Skeletal muscle tissue (tissue), 4 donors: Measurements from ENCODE around the gene MCAT. TPM values are rescaled to one million over a fixed set of nuclear protein-coding genes. Genes with fewer than 3 reads are reported as not detected.

ENCODE experiments used
- H3K27ac ChIP-seq: one replicate; pipeline ENCODE4 v1.7.0; 2013; ENCODE audit warnings: mild to moderate bottlenecking, low read depth, low read length, inconsistent platforms
- H3K27me3 ChIP-seq, 3 donors: one replicate each; pipeline ENCODE4 v1.7.0; 2013; ENCODE audit warnings: low read length in 3 of 3; ENCODE audit not compliant: control insufficient read depth in 3 of 3, insufficient read depth in 3 of 3
- H3K36me3 ChIP-seq, 3 donors: one replicate each; pipeline ENCODE4 v1.7.0; 2013; ENCODE audit warnings: low read length in 3 of 3; ENCODE audit not compliant: control insufficient read depth in 3 of 3, insufficient read depth in 3 of 3
- H3K4me1 ChIP-seq, 3 donors: one replicate each; pipeline ENCODE4 v1.7.0; 2013; ENCODE audit warnings: low read length in 3 of 3, mild to moderate bottlenecking in 3 of 3; ENCODE audit not compliant: control insufficient read depth in 3 of 3, insufficient read depth in 3 of 3
- H3K4me3 ChIP-seq, 3 donors: one replicate each; pipeline ENCODE4 v1.7.0; 2013; ENCODE audit warnings: low read length in 3 of 3
- H3K9ac ChIP-seq, 3 donors: one replicate each; pipeline ENCODE4 v1.7.0; 2013; ENCODE audit warnings: low read length in 3 of 3, mild to moderate bottlenecking in 3 of 3, moderate library complexity in 2 of 3, low read depth in 1 of 3
- H3K9me3 ChIP-seq, 3 donors: one replicate each; pipeline ENCODE4 v1.7.0; 2013; ENCODE audit warnings: low read length in 3 of 3; ENCODE audit not compliant: control insufficient read depth in 3 of 3
- total RNA-seq: library from RNA; depleted of rRNA; stranded (reverse); fragments of >200 nt; gene quantifications from one replicate; pipeline ENCODE4 v1.2.3, GENCODE V29; 2014
- donor health status: Osteomylitis.

MCAT gene
- total RNA-seq, 1 donor from 2014 or later, result 8.4 TPM

DNA sequence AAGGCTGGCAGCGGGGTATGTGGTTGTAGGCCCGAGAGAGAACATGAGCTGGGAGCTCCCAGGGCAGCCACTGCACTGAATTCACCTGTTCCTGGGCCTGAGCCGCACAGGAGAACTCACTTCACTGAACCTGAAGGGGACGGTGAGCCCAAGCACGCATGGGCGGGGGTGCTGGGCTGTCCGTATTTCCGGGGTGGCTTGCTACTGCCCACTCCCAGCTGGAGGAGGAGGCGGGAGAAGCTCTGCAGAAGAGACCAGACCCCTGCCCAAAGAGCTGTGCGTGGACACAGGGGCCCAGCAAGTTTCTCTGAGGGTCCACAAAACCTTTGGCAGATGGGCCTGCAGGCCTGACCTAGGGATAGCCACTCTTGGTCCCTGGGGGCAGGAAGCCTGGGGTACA is 38.9 kb upstream of the MCAT start:
- Histone ChIP-seq H3K4me1 (peaks cover 12 to 14% (median 12%) of the 10 kb centered on the region in 3 donors), H3K27ac (no peak overlapping the region), H3K9me3 (no peaks in the 10 kb centered on the region), H3K9ac (no peak overlapping the region), H3K4me3 (no peak overlapping the region), H3K27me3 (no peaks in the 10 kb centered on the region), H3K36me3 (peaks cover 15 to 27% (median 27%) of the 10 kb centered on the region in 3 donors)

DNA sequence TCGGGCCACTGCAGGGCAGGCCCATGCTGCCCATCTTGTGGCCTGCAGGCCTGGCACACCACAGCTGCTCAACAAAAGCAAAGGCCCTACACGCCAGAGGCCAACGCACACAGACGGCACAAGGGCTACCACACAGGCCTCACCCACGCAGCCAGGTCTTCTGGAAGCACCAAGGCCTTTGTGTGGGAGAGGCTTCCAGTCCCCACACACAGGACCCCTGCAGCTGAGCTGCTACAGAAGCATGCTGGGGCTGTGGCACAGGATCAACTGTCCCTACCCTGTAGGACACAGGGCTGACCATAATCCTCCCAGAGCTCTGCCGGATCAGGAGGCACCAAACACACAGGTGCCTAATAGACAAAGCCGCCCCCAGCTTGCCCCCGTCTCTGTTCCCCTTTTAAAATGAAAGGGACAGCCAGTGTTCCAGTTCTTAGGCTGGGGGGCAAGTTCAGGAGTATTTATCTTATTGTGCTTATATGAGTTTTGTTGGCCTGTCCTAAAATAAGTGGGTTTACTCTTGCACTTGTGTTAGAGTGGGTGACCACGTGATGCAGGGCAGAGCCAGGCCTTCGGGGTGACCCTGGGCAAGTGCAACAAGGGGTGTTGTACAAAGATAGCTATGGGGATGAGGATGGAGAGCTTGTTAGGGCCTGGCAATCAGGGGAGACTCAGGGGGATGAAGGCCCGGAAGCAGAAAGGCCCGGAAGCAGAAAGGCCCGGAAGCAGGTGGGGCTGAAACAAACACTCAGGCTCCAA is 38.3 kb upstream of the MCAT start:
- Histone ChIP-seq H3K4me1 (peaks cover 11 to 14% (median 12%) of the 10 kb centered on the region in 3 donors), H3K9me3 (no peaks in the 10 kb centered on the region), H3K9ac (no peak overlapping the region), H3K27ac (no peak overlapping the region), H3K36me3 (peaks cover 15 to 27% (median 27%) of the 10 kb centered on the region in 3 donors), H3K27me3 (no peaks in the 10 kb centered on the region), H3K4me3 (no peak overlapping the region)

DNA sequence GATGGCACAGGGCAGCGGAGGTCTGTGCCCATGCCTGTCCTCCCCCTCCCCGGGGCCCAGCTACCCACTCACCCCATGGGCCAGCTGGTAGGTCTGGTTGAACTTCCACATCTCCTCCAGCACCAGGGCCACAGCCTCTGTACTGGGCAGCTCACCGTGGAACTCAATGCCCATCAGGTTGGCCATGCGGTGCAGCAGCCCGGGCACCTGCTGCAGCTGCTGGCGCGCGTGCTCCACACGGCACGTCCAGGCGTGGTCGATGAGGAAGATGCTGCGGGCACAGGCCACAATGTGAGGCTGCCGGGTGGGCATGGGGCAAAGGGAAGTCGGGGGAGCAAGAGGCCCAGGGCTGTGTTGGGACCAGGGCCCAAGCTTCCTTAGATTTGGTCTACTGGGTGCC is 37.5 kb upstream of the MCAT start:
- Histone ChIP-seq H3K27ac (no peak overlapping the region), H3K27me3 (no peaks in the 10 kb centered on the region), H3K9ac (no peak overlapping the region), H3K4me3 (no peak overlapping the region), H3K36me3 (peaks cover 15 to 31% (median 29%) of the 10 kb centered on the region in 3 donors), H3K9me3 (no peaks in the 10 kb centered on the region), H3K4me1 (peaks cover 3 to 5% (median 4%) of the 10 kb centered on the region in 3 donors)

DNA sequence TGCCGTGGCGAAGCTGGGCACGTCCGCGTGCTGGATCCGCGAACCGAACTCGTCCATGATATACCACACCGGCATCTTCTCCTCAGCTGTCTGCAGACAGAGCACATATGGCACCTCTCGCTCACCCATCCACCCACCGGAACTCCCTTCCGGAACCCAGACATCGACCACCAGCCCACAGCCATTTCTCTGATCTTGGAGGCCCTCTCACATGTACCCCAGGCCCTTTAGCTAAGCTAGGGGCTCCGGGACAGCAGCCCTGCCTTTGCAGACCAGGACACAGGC is 36.7 kb upstream of the MCAT start:
- Histone ChIP-seq H3K9ac (no peak overlapping the region), H3K9me3 (no peaks in the 10 kb centered on the region), H3K36me3 (peaks cover 20 to 35% (median 35%) of the 10 kb centered on the region in 3 donors), H3K4me3 (no peak overlapping the region), H3K27me3 (no peaks in the 10 kb centered on the region), H3K27ac (no peak overlapping the region), H3K4me1 (no peaks in the 10 kb centered on the region)

DNA sequence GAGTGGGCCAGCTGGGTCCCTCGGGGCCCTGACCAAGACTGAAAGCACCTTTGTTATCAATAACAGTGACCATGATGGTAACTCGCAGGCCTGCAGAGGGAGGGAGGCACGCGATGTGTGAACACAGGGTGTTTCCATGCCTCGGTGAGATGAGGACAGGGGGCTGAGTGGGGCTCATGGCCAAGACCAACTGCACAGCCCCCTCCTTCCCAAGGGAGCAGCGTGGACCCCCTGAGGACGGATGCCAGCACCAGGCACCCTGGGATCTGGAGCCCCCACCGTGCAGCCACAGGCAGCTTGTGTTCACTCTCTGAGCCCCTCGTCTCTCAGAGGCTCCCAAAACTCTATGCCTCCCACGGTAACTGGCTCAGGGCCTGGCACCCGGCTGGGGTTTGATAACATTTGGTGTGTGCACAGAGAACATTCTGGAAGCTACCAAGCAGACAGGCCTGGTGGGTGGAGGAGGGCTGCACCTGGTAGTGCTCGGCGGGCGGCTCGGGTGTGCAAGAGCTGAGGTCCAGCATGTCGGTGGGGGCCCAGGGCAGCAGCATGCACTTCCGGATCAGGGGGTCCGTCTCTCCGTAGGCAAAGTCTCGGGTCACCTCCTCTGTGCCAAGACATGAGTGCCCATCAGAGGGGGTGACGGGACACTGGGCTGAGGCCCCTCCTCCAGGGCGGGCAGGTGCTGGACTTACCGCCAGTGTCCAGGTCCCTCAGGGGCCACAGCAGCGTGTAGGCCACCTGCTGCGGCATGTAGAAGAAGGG is 36.1 kb upstream of the MCAT start:
- no peaks in the 10 kb centered on the region for H3K9me3 ChIP-seq
- H3K36me3 ChIP-seq, result peaks cover 22 to 41% (median 35%) of the 10 kb centered on the region in 3 donors
- H3K27me3 ChIP-seq, result no peaks in the 10 kb centered on the region
- no peak overlapping the region for H3K27ac ChIP-seq
- H3K9ac ChIP-seq, result no peak overlapping the region
- no peaks in the 10 kb centered on the region for H3K4me1 ChIP-seq
- H3K4me3 ChIP-seq, result no peak overlapping the region

DNA sequence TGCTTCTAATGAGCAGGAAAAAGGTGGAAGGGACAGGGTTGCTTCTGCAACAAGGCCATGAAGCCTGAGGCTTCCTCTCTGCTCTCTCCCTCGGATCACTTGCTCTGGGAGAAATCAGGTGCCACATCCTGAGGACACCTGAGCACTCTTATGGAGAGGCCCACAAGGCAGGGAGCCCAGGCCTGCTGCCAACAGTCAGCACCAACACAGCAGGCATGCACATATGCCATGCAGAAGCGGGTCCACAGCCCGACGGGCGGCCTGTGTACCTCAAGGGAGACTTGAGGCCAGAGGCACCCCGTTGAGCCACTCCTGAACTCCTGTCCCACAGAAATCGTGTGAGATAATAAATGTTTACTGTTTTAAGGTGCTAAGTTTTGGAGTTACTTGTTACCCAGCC is 34.3 kb upstream of the MCAT start:
- Histone ChIP-seq H3K4me1 (no peaks in the 10 kb centered on the region), H3K27ac (no peak overlapping the region), H3K9ac (no peak overlapping the region), H3K27me3 (no peaks in the 10 kb centered on the region), H3K9me3 (no peaks in the 10 kb centered on the region), H3K4me3 (no peak overlapping the region), H3K36me3 (peaks cover 35 to 57% (median 43%) of the 10 kb centered on the region in 3 donors)

DNA sequence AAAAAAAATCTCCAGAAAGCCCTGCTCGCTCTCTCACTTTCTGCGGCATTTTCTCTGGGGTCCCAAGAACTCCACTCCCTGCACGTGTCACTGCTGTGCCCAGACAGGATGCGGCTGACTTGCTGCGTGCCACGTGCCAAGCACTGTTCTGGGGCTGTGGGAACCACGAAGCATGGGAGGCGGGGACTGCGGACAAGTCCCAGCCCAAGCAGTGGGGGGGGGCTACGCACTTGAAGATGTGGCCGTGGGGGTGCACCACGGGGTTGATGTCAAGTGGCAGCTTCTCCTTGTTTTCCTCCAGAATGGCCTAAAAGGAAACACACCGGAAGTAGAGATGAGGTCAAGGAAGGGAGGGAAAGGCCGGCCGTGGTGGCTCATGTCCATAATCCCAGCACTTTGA is 32.9 kb upstream of the MCAT start:
- Histone ChIP-seq H3K9me3 (no peaks in the 10 kb centered on the region), H3K9ac (no peak overlapping the region), H3K36me3 (peaks cover 48 to 67% (median 54%) of the 10 kb centered on the region in 3 donors), H3K27ac (no peak overlapping the region), H3K4me1 (no peaks in the 10 kb centered on the region), H3K4me3 (no peak overlapping the region), H3K27me3 (no peaks in the 10 kb centered on the region)

DNA sequence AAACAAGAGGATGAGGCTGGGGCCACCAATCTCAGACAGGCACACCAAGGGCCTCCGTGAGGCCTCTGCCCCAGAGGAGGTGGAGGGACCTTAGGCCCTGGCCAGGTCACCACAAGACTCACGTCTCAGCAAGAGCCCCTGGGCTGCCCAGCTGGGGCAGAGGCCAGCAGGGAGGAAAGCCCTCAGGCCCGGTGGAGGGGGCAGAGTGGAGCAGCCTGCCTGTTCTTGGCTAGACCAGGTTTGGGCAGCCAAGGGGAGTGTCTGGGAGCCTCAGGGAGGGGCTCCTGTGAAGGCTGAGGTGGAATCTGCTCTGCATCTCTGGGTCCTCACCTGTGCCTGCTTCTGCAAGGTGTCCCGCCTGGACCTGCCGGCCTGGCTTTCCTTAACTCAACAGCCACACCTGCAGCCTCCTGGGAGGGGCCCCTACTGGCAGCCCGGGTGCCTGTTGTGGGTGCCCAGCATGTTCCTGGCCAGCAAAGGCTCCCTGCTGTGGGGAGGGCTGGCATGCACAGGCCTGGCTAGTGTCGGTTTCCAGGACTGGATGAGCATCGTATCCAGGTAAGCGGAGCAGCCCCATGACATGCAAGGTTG is 31.8 kb upstream of the MCAT start:
- Histone ChIP-seq H3K9me3 (no peaks in the 10 kb centered on the region), H3K27ac (no peak overlapping the region), H3K4me3 (no peak overlapping the region), H3K36me3 (peaks cover 54 to 64% (median 60%) of the 10 kb centered on the region in 3 donors), H3K4me1 (no peaks in the 10 kb centered on the region), H3K27me3 (no peaks in the 10 kb centered on the region), H3K9ac (no peak overlapping the region)

DNA sequence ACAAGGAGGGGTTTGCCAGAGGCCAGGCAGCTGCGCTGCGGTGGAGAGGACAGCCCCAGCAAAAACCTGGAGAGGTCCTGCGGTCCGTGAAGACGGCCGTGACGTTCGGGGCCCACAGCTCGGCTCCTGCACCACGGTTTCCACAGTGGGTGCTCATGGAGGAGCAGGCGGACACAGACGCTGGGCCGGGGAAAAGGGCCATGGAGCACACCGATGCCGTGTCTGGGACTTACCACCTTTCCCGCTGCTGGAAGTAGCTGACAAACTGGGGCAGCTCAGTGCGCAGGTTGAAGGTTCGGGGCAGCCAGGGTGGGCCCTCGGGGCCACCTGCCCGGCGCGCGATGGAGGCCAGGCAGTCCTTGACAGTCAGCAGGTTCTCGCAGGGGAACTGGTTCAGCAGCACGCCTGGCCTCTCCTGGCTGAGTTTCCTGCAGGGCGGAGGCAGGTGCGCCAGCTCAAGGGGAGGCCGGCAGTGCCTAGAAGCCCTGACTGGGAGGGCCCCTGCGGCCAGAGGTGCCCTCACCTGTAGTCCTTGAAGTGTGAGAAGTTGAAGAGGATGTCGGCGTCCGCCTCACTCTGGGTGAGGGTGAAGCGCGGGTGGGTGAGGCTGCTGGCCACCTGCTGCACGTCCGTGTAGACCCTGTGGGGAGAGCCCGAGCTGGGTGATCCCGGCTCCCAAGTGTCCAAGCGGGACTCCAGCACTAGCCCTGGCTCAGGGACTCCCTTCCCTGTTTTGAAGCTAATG is 30.9 kb upstream of the MCAT start:
- Histone ChIP-seq H3K4me3 (no peak overlapping the region), H3K9ac (no peak overlapping the region), H3K9me3 (no peaks in the 10 kb centered on the region), H3K27ac (no peak overlapping the region), H3K36me3 (peaks cover 50 to 58% (median 56%) of the 10 kb centered on the region in 3 donors), H3K4me1 (no peaks in the 10 kb centered on the region), H3K27me3 (no peaks in the 10 kb centered on the region)
